OCI-LY3 (cell line): ENCODE measurements around the gene MON2.
A peak's percentile ranks its signal among the peaks of the same experiment; 100 is the strongest.

Experiments
- H2AFZ ChIP-seq: fragments of 200-600, 300-600 bp; shearing (Covaris generic); 2 replicates; pipeline ENCODE4 v1.6.0; 2014; ENCODE audit warnings: antibody characterized with exemption, low read depth, low read length
- H3K27ac ChIP-seq: fragments of 200-600, 300-600 bp; sonication (generic); 2 replicates; pipeline ENCODE4 v1.5.1; 2014; ENCODE audit warnings: mild to moderate bottlenecking, low read length, moderate library complexity, mixed read lengths
- H3K27me3 ChIP-seq: fragments of 200-600, 300-600 bp; sonication (generic); 2 replicates; pipeline ENCODE4 v1.6.1; 2014; ENCODE audit warnings: low read depth, low read length, mixed read lengths
- H3K36me3 ChIP-seq: fragments of 200-600, 300-600 bp; sonication (generic); replicated peaks from 2 replicates; pipeline ENCODE3; 2014; ENCODE audit warnings: low read depth, low read length, mixed read lengths
- H3K4me1 ChIP-seq: fragments of 300-600, 200-600 bp; sonication (generic); 2 replicates; pipeline ENCODE4 v1.6.1; 2014; ENCODE audit warnings: low read length, mixed read lengths
- H3K4me2 ChIP-seq: fragments of 200-600, 300-600 bp; sonication (generic); 2 replicates; pipeline ENCODE4 v1.6.1; 2014; ENCODE audit warnings: low read length, mixed read lengths
- H3K4me3 ChIP-seq: fragments of 300-600, 200-600 bp; sonication (generic); 2 replicates; pipeline ENCODE4 v1.5.1; 2014; ENCODE audit warnings: antibody characterized with exemption, mild to moderate bottlenecking, low read length, moderate library complexity
- H3K79me2 ChIP-seq: fragments of 300-600, 200-600 bp; shearing (Covaris generic); 2 replicates; pipeline ENCODE4 v1.6.1; 2014; ENCODE audit warnings: mild to moderate bottlenecking, low read length, mixed read lengths
- H3K9ac ChIP-seq: fragments of 300-600, 200-600 bp; shearing (Covaris generic); 2 replicates; pipeline ENCODE4 v1.6.0; 2014; ENCODE audit warnings: mild to moderate bottlenecking, low read length, moderate library complexity
- H3K9me3 ChIP-seq: fragments of 200-600, 300-600 bp; shearing (Covaris generic); 2 replicates; pipeline ENCODE4 v1.6.1; 2014; ENCODE audit warnings: low read length, mixed read lengths; ENCODE audit not compliant: insufficient read depth
- H4K20me1 ChIP-seq: fragments of 200-600, 300-600 bp; sonication (generic); 2 replicates; pipeline ENCODE4 v1.6.1; 2016; ENCODE audit warnings: low read length, mixed read lengths; ENCODE audit not compliant: insufficient read depth
- CTCF ChIP-seq: fragments of 200-600, 300-600 bp; sonication (generic); IDR thresholded peaks from 2 replicates; pipeline ENCODE4 v1.5.1; 2014; ENCODE audit warnings: antibody characterized with exemption, low read length, low read depth
- EZH2phosphoT487 ChIP-seq: fragments of 200-600 bp; shearing (Covaris generic); IDR thresholded peaks from 2 replicates; pipeline ENCODE4 v1.6.1; 2018; ENCODE audit warnings: antibody characterized with exemption, mixed run types, low read depth

MON2 gene

GRCh38 chr12:62588916-62589315 is 122.3 kb downstream of the MON2 start:
- peaks cover 3% of the 10 kb centered on the region for H3K36me3 ChIP-seq
- no peaks in the 10 kb centered on the region for H3K9me3 ChIP-seq
- no peak overlapping the region for H2AFZ ChIP-seq
- H3K4me3 ChIP-seq: no peak overlapping the region
- no peak for TF ChIP-seq CTCF
- no peak for TF ChIP-seq EZH2phosphoT487
- H3K4me1 ChIP-seq: no peaks in the 10 kb centered on the region
- H3K79me2 ChIP-seq: no peaks in the 10 kb centered on the region
- no peak overlapping the region for H3K9ac ChIP-seq
- no peaks in the 10 kb centered on the region for H4K20me1 ChIP-seq
- no peak overlapping the region for H3K4me2 ChIP-seq
- H3K27me3 ChIP-seq: no peaks in the 10 kb centered on the region
- no peak overlapping the region for H3K27ac ChIP-seq

DNA sequence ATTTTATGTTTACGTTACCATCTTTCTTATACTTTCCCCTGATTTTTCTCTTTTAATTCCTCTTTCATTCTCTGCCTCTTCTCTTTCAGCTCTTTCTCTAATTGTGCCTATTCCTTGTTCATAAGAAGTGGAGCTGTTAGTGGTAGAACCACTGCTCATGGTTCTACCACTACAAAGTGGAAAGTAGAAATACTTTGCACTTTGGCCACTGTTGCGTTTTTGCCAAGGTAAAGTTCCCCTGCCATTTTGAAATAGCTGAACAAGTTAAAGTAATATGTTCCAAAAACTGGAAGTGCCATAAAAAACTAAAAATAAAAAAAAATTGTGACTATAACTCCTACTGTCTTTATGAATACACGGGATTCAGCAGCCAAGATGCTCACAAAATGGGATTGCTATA is 130.6 kb downstream of the MON2 start:
- TF ChIP-seq CTCF (no peak), EZH2phosphoT487 (no peak)
- H3K9ac ChIP-seq: no peak overlapping the region

GRCh38 chr12:62598846-62599245 is 132.2 kb downstream of the MON2 start:
- Histone ChIP-seq H3K4me3 (no peak overlapping the region), H3K9ac (no peak overlapping the region), H2AFZ (no peak overlapping the region), H3K4me2 (no peak overlapping the region), H3K27ac (no peak overlapping the region), H4K20me1 (no peaks in the 10 kb centered on the region), H3K36me3 (no peaks in the 10 kb centered on the region), H3K9me3 (no peaks in the 10 kb centered on the region), H3K4me1 (peaks cover 26% of the 10 kb centered on the region), H3K79me2 (peaks cover 4% of the 10 kb centered on the region), H3K27me3 (no peaks in the 10 kb centered on the region)
- TF ChIP-seq EZH2phosphoT487: no peak
- no peak for TF ChIP-seq CTCF

More for the DNA sequence above, 130.6 kb downstream of the MON2 start:
- no peaks in the 10 kb centered on the region for H3K36me3 ChIP-seq
- no peak overlapping the region for H2AFZ ChIP-seq
- H3K4me2 ChIP-seq: no peak overlapping the region
- H3K79me2 ChIP-seq: no peaks in the 10 kb centered on the region
- H3K9me3 ChIP-seq: no peaks in the 10 kb centered on the region
- no peaks in the 10 kb centered on the region for H4K20me1 ChIP-seq
- no peak overlapping the region for H3K27ac ChIP-seq
- no peaks in the 10 kb centered on the region for H3K27me3 ChIP-seq
- H3K4me1 ChIP-seq: peaks cover 26% of the 10 kb centered on the region
- H3K4me3 ChIP-seq: no peak overlapping the region

- no peak overlapping the region for H3K27ac ChIP-seq
- no peak overlapping the region for H3K4me3 ChIP-seq
- TF ChIP-seq EZH2phosphoT487 (no peak), CTCF (peak; percentile 30; the same call in 1 of the 2 replicates)
- H3K9me3 ChIP-seq: no peaks in the 10 kb centered on the region
- H3K9ac ChIP-seq: no peak overlapping the region
- no peak overlapping the region for H2AFZ ChIP-seq
- peaks cover 31% of the 10 kb centered on the region for H3K4me1 ChIP-seq
- H4K20me1 ChIP-seq: no peaks in the 10 kb centered on the region
- H3K27me3 ChIP-seq: no peaks in the 10 kb centered on the region
- no peaks in the 10 kb centered on the region for H3K36me3 ChIP-seq
- peaks cover 15% of the 10 kb centered on the region for H3K79me2 ChIP-seq
- peak overlapping the region; percentile 93 for H3K4me2 ChIP-seq
Measured at GRCh38 chr12:62599854-62600437, 133.3 kb downstream of the MON2 start.
